ENCODE data around the gene NPAS3. TPM values are rescaled to one million over a fixed set of nuclear protein-coding genes. Genes with fewer than 3 reads are reported as not detected.

NPAS3 gene
- total and polyA plus RNA-seq, 2 donors (not counting 3 experiments of a cell fraction or from before 2014, with no cell fraction given): 0.10 to 0.13 TPM

DNA sequence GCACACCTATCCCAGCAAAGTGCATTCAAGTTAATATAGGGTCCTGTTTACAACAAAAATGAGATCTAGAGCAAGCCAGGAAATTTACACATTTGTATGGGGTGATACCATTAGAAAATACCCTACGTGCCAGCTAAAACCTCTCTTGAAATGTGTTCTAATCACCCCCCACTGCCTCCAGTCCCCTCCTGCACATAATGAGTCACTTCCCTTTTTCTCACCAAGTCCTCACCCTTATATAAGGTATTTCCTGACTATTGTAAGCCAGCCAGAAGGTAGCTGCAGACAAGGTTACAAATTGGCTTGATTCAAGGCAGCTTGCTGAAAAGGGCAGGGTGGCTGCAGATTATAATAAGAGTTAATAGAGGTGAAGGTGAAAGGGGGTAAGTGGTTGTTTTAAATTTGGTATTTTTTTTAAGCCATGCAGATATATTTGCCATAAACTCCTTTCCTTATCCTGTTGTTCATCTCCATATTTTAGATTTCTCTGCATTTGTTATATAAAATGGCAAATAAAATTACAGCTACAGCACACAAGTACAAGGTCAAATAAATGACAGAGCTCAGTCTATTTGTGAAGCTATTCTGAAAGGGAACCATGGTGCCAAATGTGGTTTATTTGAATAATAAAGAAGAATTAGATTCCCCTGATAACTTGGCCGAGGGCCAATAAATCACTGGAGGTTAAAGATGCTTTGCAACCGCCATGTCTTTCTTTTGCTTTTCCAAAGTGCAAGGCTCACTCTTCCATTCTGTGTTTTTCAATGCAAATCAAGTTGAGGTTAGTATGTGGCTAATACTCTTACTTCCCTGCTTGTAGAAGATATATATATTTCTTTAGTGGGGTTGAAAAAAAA is 626.3 kb downstream of the NPAS3 start:
- TF ChIP-seq MYC (IDR thresholded peaks at IDR 0.05; ENCODE audit: low read depth, low read length) (no peak), POLR2AphosphoS5 (IDR thresholded peaks at IDR 0.05; ENCODE audit: insufficient read depth, low read depth, low read length) (peak; percentile 92), GATA2 (IDR thresholded peaks at IDR 0.05; ENCODE audit: insufficient read depth, insufficient read length, low read depth, low read length) (peak; percentile 84), EZH2 (IDR thresholded peaks at IDR 0.05; ENCODE audit: borderline replicate concordance, low read depth, low read length, severe bottlenecking) (no peak), JUN (IDR thresholded peaks at IDR 0.05; ENCODE audit: borderline replicate concordance, insufficient read depth, insufficient read length, low read depth) (peak; percentile 98), FOS (IDR thresholded peaks at IDR 0.05; ENCODE audit: borderline replicate concordance, insufficient read depth, low read length) (peak; percentile 98), POLR2A (IDR thresholded peaks at IDR 0.05; ENCODE audit: low read depth, low read length) (peak; percentile 19)
- TF ChIP-seq, protein P1, sequence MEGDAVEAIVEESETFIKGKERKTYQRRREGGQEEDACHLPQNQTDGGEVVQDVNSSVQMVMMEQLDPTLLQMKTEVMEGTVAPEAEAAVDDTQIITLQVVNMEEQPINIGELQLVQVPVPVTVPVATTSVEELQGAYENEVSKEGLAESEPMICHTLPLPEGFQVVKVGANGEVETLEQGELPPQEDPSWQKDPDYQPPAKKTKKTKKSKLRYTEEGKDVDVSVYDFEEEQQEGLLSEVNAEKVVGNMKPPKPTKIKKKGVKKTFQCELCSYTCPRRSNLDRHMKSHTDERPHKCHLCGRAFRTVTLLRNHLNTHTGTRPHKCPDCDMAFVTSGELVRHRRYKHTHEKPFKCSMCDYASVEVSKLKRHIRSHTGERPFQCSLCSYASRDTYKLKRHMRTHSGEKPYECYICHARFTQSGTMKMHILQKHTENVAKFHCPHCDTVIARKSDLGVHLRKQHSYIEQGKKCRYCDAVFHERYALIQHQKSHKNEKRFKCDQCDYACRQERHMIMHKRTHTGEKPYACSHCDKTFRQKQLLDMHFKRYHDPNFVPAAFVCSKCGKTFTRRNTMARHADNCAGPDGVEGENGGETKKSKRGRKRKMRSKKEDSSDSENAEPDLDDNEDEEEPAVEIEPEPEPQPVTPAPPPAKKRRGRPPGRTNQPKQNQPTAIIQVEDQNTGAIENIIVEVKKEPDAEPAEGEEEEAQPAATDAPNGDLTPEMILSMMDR (IDR thresholded peaks at IDR 0.05; ENCODE audit: extremely low read depth in 1 of 2, insufficient read depth in 1 of 2, low read depth in 1 of 2, low read length in 2 of 2): no peak
- TF ChIP-seq, protein P2, sequence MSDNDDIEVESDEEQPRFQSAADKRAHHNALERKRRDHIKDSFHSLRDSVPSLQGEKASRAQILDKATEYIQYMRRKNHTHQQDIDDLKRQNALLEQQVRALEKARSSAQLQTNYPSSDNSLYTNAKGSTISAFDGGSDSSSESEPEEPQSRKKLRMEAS (IDR thresholded peaks at IDR 0.05; ENCODE audit: insufficient read depth, insufficient read length): no peak
- peaks cover 69% of the 10 kb centered on the region for H3K4me1 ChIP-seq (ENCODE audit: control insufficient read depth, extremely low read depth, insufficient read depth, low read length)
- H2AFZ ChIP-seq (ENCODE audit: low read depth, low read length): no peak overlapping the region
- no peaks in the 10 kb centered on the region for H3K36me3 ChIP-seq (ENCODE audit: control insufficient read depth in 2 of 2, extremely low read depth in 1 of 2, insufficient read depth in 2 of 2, low read length in 2 of 2)
- peak overlapping the region; percentile 76 for H3K9ac ChIP-seq (replicated peaks; ENCODE audit: extremely low read depth, insufficient read depth, low read length)
- H3K9me1 ChIP-seq (replicated peaks; ENCODE audit: control insufficient read depth, extremely low read depth, insufficient read depth, low read length): no peaks in the 10 kb centered on the region
- H3K9me3 ChIP-seq (replicated peaks; ENCODE audit: control insufficient read depth, insufficient read depth, low read length): no peaks in the 10 kb centered on the region
- POLR2A ChIA-PET: interaction anchor here (1.2 kb wide), 1 partner anchor 42 kb away, joined by 3 read pairs; no protein-coding TSS in a partner anchor
- dilution Hi-C loops (cut with MboI; ENCODE audit: extremely low pct_ligation_motif_present, low sequenced_read_pairs) (no loop called here), intact Hi-C loops (cut with micrococcal nuclease) (loop anchor here (1.0 to 10.0 kb wide), 9 partner anchors 25 to 630 kb away; partner anchors contain the start of gene NPAS3)
- H3K79me2 ChIP-seq (ENCODE audit: control insufficient read depth, insufficient read depth, low read length): no peaks in the 10 kb centered on the region
- TSS peak; percentile 82 for BruUV-seq (replicated peaks)
- peak; percentile 98 for DNase-seq (ENCODE audit: low read depth, low spot score)
- no peaks in the 10 kb centered on the region for H4K20me1 ChIP-seq (replicated peaks; ENCODE audit: control insufficient read depth, extremely low read depth, insufficient read depth, low read length)
- peak overlapping the region; percentile 55 for H3K4me2 ChIP-seq (ENCODE audit: insufficient read depth, low read length)
- FAIRE-seq: peak; percentile 91
- no peaks in the 10 kb centered on the region for H3K27me3 ChIP-seq (ENCODE audit: control insufficient read depth in 2 of 2, insufficient read depth in 2 of 2, low read length in 2 of 2)
- H3K4me3 ChIP-seq (replicated peaks in 1 of 3; ENCODE audit: insufficient read depth in 1 of 3, low read depth in 1 of 3, low read length in 3 of 3): peak overlapping the region in 1 of 3 experiments; percentile 16
- CTCF ChIA-PET: interaction anchor here (0.6 to 3.8 kb wide), 11 partner anchors 9 to 758 kb away, joined by 3 to 23 read pairs (median 4); no protein-coding TSS in a partner anchor
- peak overlapping the region; percentile 100 for H3K27ac ChIP-seq (ENCODE audit: insufficient read depth, low read depth, low read length)

Measured in endothelial cell of umbilical vein (primary cell).